ENCODE data around the gene OAS3.
"Not testable (repeated sequence)": the region's sequence is repeated elsewhere in the genome, so short reads cannot be mapped to it uniquely, and the experiment has no call there.

OAS3 gene

GRCh38 chr12:112937741-112938719 is at the start of gene OAS3:
Gene OAS3, plus strand, starts transcription at chr12:112938474. Its CDS starts 57 bp downstream, at chr12:112938531.
- no peak for FAIRE-seq

GRCh38 chr12:112891093-112892024 is 46.9 kb upstream of the OAS3 start:
- FAIRE-seq: no peak

GRCh38 chr12:112892856-112893255 is 45.4 kb upstream of the OAS3 start:
- FAIRE-seq: no peak

GRCh38 chr12:112894128-112894527 is 44.1 kb upstream of the OAS3 start:
- no peak for FAIRE-seq

- no peak for FAIRE-seq
Measured at GRCh38 chr12:112898380-112898779, 39.9 kb upstream of the OAS3 start.

- no peak for FAIRE-seq
Measured at GRCh38 chr12:112900298-112901145, 37.8 kb upstream of the OAS3 start.

- FAIRE-seq: no peak
Measured at GRCh38 chr12:112901271-112901670, 37.0 kb upstream of the OAS3 start.

- no peak for FAIRE-seq
Measured at GRCh38 chr12:112904571-112904970, 33.7 kb upstream of the OAS3 start.

- no peak for FAIRE-seq
Measured at GRCh38 chr12:112905451-112906089, 32.7 kb upstream of the OAS3 start.

- FAIRE-seq: no peak
Measured at GRCh38 chr12:112906712-112907414, 31.4 kb upstream of the OAS3 start, which contains the start of gene OAS1. Gene OAS1, plus strand, starts transcription at chr12:112906962. Its CDS starts 78 bp downstream, at chr12:112907040.

GRCh38 chr12:112907415-112908157 is 30.7 kb upstream of the OAS3 start:
- FAIRE-seq: no peak

GRCh38 chr12:112908548-112908947 is 29.7 kb upstream of the OAS3 start:
- FAIRE-seq: no peak

- no peak for FAIRE-seq
Measured at GRCh38 chr12:112909693-112910092, 28.6 kb upstream of the OAS3 start.

GRCh38 chr12:112913038-112913688 is 25.1 kb upstream of the OAS3 start:
- no peak for FAIRE-seq

GRCh38 chr12:112913888-112914287 is 24.4 kb upstream of the OAS3 start:
- not testable (repeated sequence) for FAIRE-seq

GRCh38 chr12:112916270-112916669 is 22.0 kb upstream of the OAS3 start:
- FAIRE-seq: no peak

GRCh38 chr12:112919121-112919520 is 19.2 kb upstream of the OAS3 start:
- FAIRE-seq: no peak

- no peak for FAIRE-seq
Measured at GRCh38 chr12:112924986-112925385, 13.3 kb upstream of the OAS3 start.

- FAIRE-seq: not testable (repeated sequence)
Measured at GRCh38 chr12:112926416-112927033, 11.7 kb upstream of the OAS3 start.

Measured in TTC549 (cell line).